ENCODE results near the gene SPSB2.

DNA sequence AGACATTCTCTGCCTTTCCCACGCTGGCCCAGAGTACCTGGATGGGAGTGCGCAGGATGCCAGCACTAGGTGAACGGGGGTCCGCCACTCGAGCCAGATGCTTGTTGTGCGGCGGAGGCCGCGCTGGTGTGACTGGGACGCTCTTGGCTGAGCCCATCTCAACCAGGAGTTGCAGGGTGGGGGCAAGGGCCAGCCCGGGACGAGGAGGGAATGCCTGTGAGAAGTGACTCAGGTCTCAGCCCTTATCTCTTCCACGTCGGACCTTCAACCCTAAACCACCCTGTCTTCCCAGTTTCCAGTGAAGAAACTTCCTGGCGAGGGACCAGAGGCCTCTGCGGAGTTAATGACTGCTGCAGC, 22.3 kb downstream of the SPSB2 start:
- TF ChIP-seq, protein P1, sequence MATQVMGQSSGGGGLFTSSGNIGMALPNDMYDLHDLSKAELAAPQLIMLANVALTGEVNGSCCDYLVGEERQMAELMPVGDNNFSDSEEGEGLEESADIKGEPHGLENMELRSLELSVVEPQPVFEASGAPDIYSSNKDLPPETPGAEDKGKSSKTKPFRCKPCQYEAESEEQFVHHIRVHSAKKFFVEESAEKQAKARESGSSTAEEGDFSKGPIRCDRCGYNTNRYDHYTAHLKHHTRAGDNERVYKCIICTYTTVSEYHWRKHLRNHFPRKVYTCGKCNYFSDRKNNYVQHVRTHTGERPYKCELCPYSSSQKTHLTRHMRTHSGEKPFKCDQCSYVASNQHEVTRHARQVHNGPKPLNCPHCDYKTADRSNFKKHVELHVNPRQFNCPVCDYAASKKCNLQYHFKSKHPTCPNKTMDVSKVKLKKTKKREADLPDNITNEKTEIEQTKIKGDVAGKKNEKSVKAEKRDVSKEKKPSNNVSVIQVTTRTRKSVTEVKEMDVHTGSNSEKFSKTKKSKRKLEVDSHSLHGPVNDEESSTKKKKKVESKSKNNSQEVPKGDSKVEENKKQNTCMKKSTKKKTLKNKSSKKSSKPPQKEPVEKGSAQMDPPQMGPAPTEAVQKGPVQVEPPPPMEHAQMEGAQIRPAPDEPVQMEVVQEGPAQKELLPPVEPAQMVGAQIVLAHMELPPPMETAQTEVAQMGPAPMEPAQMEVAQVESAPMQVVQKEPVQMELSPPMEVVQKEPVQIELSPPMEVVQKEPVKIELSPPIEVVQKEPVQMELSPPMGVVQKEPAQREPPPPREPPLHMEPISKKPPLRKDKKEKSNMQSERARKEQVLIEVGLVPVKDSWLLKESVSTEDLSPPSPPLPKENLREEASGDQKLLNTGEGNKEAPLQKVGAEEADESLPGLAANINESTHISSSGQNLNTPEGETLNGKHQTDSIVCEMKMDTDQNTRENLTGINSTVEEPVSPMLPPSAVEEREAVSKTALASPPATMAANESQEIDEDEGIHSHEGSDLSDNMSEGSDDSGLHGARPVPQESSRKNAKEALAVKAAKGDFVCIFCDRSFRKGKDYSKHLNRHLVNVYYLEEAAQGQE (IDR thresholded peaks at IDR 0.05; ENCODE audit: low read depth), result no peak
- no peak for TF ChIP-seq YY1 (IDR thresholded peaks at IDR 0.05; ENCODE audit: low read depth)
- TF ChIP-seq EP300 (IDR thresholded peaks at IDR 0.05; ENCODE audit: borderline replicate concordance), result no peak
- no peak for TF ChIP-seq EGR1 (IDR thresholded peaks at IDR 0.05)
- no peak for TF ChIP-seq FOXM1 (IDR thresholded peaks at IDR 0.05; ENCODE audit: borderline replicate concordance, low read depth)
- TF ChIP-seq, protein P2, sequence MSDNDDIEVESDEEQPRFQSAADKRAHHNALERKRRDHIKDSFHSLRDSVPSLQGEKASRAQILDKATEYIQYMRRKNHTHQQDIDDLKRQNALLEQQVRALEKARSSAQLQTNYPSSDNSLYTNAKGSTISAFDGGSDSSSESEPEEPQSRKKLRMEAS (IDR thresholded peaks at IDR 0.05), result no peak
- TF ChIP-seq RAD21 (IDR thresholded peaks at IDR 0.05; ENCODE audit: low read depth), result no peak
- TF ChIP-seq CEBPB (IDR thresholded peaks at IDR 0.05), result 0 out of 2 replicates have a peak, but pooled peaks have one; percentile 1
- no peak for TF ChIP-seq TEAD4 (IDR thresholded peaks at IDR 0.05)
- no peak for TF ChIP-seq TCF12 (IDR thresholded peaks at IDR 0.05; ENCODE audit: low read depth)
- no peak for TF ChIP-seq NFIC (IDR thresholded peaks at IDR 0.05)
- TF ChIP-seq TAF1 (IDR thresholded peaks at IDR 0.05; ENCODE audit: low read depth), result no peak
- no peak for TF ChIP-seq CREB1 (IDR thresholded peaks at IDR 0.05; ENCODE audit: low read depth)
